ENCODE data around the gene NKTR.

Gene NKTR

DNA sequence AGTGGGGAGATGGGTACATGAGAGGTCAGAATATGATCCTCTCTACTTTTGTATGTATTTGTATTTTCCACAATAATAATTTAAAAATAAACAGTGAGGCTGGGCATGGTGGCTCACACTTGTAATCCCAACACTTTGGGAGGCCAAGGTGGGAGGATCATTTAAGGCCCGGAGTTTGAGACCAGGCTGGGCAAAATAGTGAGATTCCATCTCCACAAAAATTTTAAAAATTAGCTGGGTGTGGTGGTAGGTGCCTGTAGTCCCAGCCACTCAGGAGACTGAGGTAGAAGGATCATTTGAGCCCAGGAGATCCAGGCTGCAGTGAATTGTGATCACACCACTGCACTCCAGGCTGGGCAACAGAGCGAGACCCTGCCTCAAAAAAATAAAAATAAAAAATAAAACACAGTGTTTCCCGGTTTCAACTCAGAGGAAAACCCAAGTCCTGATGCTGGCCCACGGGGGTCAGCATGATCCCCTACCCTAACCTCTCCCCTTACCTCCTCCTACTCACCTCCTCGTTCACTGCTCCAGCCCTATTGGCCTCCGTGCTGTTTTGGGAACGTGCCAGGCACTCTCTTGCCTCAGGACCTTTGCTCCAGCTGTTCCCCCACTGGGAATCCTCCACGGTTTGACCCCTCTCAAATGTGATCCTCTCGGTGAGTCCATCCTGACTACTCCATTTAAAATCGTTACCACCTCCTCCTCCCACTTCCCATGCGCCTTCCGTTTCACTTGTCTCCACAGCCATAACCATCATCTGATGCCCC, 82.0 kb downstream of the NKTR start:
- DNase-seq (ENCODE audit: low read depth) = no peak

DNA sequence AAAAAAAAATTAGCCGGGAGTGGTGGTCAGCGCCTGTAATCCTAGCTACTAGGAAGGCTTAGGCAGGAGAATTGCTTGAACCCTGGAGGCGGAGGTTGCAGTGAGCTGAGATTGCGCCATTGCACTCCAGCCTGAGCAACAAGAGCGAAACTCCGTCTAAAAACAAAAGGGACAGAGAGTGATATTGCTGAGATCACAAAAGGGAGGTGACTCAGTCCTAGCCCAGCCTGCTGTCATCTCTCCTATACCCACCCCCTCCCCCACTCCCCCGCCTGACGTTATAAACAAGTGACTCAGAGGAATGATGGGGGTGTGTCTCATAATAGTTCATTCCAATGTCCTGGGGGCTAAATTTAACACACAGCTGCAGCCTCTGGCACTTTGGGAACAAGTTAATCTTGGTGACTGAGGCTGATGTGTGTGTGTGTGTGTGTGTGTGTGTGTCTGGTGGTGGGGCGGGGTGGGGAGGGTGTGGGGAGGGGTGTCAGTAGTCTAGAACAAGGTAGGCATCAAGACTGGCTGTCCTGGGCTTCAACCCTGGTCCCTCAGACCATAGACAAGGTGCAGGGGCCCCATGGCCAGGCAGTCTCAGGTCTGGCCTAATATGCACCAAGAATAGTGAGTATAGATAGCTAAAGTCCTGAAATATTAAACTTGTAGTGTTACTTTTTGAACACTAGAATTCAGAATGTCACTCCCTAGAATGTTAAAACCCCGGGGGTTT, 83.6 kb downstream of the NKTR start:
- peak; percentile 83 for DNase-seq (ENCODE audit: low read depth)

DNA sequence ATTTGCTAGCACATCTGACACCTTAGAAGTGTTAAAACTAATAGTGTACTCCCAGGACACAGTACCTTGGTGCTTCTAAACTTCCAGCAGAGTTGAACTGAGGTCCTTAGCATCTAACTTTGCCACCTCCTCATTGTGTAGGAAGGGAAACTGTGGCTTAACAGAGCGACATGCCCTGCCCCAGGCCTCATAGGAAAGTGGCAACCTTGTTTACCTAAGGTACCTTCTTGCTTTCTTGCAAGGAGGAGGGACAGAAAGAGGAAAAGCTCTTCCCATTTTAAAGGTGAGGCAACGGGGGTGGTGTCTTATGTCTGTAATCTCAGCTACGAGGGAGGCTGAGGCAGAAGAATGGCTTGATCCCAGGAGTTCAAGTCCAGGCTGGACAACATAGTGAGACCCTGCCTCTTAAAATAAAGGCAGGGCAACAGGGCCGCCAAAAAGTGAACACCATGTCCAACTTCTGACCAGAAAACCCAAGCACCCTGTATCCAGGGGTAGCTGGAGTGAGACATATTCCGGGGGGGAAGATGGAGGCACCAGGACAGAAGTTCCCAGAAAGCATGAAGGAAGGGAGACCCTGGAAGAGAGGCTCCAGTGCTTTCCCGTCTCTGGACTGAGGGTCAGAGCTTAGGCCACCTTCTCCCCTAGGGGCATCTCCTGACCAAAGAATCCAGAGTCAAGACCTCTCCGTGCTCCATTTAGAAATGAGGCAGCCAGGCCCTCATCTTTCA, 84.3 kb downstream of the NKTR start:
- DNase-seq (ENCODE audit: low read depth) = no peak

DNA sequence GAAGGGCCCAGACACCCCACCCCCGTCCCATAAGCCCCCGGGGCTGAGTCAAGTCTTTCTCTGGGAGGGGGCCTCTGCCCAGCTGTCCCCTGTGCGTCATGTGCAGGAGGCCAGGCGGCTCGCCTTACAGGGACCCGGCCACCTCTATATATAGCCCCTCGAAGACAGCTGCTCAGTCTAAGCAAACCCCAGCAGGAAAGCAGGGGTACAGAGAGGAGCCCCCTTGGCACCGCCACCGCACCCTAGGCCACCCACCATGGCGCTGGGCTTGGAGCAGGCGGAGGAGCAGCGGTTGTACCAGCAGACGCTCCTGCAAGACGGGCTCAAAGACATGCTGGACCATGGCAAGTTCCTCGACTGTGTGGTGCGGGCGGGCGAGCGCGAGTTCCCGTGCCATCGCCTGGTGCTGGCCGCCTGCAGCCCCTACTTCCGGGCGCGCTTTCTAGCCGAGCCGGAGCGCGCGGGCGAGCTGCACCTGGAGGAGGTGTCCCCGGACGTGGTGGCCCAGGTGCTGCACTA, 84.9 kb downstream of the NKTR start, which contains the start of gene KLHL40:
KLHL40 (plus strand) TSS at position 175 of the 519 bp plus-strand sequence; CDS start at position 257, 82 bp downstream.
- no peak for DNase-seq (ENCODE audit: low read depth)

DNA sequence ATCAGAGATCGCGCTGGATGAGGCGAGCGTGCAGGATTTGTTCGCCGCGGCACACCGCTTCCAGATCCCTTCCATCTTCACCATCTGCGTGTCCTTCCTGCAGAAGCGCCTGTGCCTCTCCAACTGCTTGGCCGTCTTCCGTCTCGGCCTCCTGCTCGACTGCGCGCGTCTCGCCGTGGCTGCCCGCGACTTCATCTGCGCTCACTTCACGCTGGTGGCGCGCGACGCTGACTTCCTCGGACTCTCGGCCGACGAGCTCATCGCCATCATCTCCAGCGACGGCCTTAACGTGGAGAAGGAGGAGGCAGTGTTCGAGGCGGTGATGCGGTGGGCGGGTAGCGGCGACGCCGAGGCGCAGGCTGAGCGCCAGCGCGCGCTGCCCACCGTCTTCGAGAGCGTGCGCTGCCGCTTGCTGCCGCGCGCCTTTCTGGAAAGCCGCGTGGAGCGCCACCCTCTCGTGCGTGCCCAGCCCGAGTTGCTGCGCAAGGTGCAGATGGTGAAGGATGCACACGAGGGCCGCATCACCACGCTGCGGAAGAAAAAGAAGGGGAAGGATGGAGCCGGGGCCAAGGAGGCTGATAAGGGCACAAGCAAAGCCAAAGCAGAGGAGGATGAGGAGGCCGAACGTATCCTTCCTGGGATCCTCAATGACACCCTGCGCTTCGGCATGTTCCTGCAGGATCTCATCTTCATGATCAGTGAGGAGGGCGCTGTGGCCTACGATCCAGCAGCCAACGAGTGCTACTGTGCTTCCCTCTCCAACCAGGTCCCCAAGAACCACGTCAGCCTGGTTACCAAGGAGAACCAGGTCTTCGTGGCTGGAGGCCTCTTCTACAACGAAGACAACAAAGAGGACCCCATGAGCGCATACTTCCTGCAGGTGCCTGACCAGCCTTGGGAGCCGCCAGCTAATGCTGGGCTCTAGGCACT, 85.7 kb downstream of the NKTR start:
- no peak for DNase-seq (ENCODE audit: low read depth)

DNA sequence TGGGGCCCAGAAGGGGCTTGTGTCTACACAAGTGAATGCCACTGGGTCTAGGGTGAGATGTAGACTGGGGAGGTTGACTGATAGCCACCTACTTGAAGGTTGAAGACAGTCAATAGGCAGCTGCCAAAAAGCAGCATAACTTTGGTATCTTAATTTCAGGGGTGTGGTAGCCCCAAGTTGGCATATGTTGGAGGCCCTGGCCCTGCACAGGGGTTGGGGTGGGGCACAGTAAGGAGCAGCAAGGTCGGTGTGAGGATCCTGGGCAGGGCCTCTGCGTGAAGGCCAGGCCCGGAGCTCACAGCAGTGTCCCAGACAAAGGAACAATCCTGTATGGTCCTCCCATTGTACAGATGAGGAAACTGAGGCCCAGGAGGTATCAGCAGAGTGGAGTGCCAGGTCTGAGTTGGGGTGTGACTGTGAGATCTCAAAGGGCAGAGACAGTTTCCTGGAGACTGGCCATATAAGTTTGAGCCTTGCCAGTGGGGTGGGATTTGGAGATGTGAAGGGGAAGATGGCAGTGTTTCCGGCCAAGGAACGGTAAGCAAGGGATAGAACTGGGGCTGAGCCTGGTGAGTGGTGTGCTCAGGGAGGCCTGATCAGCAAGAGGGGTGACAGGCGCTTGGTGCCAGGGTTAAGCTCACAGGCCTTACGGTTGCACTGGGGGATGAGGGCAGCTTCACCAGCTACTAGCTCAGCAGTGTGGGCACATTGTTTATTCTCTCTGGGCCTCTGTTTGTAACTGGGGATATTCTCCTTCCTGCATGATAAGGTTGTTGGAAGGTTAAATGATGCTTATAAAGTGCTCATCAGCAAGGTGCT, 86.6 kb downstream of the NKTR start:
- no peak for DNase-seq (ENCODE audit: low read depth)

DNA sequence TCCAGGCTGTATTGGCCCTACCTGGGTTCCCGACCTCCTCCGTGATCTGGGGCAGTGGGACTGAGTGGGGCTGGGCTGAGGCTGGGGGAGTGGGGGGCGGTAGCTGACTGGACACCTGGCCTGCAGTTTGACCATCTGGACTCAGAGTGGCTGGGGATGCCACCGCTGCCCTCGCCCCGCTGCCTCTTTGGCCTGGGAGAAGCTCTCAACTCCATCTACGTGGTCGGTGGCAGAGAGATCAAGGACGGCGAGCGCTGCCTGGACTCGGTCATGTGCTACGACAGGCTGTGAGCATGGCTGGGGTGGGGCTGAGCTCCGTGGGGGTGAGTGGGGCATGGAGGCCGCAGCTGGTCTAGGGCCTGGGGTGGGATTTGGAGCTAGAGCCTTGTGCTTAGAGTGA, 87.5 kb downstream of the NKTR start:
- DNase-seq (ENCODE audit: low read depth) = no peak

DNA sequence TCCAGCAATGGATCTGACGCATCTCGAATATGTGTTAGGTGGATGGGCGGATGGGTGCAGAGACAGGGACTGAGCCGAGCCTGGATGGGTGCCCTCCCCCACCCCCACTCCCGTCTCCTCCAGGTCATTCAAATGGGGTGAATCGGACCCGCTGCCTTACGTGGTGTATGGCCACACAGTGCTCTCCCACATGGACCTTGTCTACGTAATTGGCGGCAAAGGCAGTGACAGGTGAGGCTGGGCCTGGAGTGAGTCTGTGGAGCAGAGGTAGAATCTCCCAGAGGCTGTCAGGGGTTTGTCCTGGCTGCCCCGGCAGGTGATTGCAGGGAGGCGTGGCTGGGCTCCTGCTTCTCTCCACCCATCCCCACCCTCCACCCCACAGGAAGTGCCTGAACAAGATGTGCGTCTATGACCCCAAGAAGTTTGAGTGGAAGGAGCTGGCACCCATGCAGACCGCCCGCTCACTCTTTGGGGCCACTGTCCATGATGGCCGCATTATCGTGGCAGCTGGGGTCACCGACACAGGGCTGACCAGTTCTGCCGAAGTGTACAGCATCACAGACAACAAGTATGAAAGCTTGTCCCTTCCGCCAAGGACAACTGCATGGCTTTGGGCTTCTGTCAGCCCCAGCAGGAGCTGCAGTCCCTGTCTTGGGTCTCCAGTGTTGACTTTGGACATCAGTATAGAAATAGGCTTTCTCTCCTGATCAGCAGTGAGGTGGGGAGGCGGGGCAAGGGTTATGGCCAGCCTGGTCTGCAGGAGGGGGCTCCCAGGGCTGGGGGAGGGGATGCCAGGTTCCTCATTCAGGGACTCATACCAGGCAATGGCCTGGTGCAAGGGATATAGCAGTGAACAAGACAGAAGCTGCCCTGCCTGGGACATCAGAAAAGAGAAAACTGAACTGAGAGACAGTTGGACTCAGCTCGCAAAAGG, 88.3 kb downstream of the NKTR start:
- no peak for DNase-seq (ENCODE audit: low read depth)

DNA sequence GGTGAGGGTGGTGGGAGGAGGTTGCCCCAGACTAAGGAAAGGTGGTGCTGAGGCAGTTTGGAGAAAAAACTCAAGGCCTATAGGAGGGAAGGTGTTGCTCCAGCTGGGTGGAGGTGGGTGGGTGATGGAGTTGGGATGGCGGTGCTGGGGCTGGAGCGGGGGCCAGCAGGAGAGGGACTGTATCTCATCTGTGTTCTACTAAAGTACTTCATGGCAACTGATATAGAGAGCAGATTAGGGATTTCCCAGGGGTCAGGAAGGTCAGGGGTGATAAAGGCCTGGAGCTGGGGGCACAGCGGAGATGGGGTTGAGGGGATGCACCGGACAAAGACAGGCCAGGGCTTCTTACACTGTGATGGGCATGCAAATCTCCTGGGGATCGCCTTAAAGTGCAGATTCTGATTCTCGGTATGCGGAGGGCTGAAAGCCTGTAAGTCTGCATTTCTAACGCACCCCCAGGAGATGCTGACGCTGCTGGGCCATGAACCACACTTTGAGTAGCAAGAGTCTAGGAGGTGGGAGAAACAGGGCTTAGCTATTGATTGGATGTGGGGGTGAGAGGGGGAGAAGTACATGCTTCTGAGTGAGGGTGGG, 89.0 kb downstream of the NKTR start:
- no peak for DNase-seq (ENCODE audit: low read depth)

DNA sequence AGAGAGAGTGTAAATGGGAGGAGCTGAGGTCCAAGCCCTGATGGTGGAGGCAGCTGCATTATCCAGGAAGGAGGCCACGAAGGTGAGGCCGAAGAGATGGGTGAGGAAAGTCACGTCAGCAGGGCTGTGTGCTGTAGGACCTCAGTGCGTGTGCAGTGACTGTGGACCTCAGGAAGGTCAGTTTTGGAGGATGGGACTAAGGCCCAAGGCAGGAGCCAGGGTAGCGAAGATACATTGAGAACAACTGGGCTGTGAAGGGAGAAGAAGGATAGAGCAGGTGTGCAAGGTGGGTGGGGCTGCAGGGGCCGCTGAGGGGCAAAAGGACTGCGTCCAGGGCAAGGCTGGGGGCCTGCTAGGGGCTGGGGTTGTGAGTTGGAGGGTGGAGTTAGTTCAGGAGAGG, 89.7 kb downstream of the NKTR start:
- DNase-seq (ENCODE audit: low read depth) = no peak

DNA sequence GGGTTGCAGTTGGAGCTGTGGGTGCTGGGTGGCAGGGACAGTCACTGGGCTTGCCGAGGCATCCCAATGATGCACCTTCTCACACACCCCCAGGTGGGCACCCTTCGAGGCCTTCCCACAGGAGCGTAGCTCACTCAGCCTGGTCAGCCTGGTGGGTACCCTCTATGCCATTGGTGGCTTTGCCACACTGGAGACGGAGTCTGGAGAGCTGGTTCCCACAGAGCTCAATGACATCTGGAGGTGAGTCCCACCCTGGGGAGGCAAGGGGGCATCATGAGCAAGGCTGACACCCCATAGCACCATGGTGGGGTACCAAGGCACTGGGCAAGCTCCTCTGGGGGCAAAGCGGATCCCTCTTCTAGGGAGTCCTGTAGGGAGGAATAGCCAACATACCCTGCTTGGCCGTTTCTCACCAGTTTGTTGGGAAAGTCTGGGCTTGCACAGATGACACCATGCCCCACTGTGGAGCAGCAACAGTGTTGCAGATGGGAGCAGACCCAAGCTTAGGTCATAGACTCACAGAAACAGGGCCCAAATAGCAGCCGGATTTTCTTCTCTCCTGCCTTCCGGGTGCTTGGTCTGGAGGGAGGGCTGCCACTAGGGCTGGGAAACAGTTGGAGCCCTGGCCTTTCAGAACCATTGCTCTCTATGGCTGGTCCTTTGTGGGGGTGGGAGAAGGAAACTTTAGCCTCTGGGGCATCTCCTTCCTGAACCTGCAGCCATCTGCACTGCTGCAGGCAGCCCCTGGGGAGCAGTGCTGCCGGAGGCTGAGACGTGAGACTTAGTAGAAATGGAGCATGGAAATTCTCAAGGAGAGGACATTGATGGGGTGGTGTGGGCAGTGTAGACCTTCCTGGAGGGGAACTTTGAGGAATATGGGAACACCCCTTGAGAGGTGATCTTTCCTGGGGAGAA, 90.5 kb downstream of the NKTR start:
- DNase-seq (ENCODE audit: low read depth) = no peak

DNA sequence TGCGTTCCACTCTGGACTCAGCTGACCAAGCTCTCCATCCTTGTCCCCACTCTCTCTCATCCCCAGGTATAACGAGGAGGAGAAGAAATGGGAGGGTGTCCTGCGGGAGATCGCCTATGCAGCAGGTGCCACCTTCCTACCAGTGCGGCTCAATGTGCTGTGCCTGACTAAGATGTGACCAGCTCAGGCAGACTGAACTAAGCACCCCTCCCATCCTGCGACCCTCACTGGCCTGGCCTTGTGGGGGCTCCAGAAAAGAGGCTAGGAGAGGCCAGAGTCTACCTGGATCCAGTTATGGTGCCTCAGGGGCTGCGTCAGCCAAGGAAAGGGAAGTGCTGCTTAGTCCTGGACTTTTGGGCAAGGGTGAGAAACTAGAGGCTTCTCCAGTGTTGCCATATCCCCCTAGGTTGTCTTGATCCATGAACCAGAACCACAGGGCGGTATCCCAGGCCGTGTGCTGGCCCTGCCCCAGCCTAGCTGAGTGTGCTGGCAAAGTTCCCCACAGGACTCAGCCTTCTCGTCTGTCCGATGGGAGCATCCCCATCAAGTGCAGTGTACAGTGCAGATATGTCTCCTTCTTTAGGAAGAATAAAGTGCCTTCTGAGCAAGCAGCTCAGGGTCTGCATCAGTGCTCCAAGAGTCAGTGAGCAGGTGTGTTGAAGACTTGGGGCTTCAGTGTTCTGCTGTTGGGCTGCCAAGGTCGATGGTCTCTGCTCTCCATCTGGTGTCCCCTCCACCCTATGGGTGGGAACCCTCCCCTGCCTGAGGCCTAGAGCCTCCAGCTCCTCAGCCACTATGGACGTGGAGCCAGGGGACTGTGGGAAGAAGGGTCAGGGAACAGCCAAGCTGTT, 91.6 kb downstream of the NKTR start:
- DNase-seq (ENCODE audit: low read depth) = no peak

DNA sequence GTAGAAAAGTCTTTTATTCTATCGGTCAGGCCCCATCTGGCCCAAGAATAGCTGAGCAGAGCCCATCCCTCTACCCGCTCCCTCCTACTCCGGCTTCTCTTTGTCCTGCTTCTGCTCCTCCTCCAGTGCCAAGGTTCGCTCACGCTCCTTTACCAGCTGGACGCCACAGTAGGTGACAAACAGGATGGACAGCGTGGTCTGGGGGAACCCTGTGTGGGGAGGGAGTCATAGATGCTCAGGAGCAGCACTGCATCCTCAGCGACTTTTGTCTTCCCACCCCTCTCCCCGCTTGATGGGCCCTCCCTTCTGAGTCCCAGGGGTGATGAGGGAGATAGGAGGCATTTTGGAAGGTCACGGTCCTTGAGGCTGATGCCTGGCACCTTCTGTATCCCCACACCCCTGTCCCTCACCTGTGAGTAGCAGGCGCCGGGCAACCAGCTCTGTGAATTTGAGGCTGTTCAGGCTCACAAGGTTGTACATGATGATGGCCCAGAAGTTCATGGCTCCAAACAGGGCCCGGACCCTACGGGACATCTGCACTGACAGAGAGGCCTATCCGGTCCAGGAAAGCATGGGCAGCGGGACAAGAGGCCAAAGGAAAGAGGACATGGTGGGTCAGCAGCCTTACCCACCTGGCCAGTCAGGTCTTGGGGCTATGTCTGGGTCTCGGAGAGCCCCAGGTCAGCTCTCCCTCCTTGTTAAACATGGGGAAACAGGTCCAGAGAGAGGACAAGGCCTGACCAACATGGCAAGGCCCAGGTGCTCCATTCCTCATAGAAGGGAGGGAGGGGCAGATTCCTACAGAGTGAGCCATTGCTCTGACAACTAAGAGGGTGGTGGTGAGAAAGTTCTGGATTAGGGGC, 92.4 kb downstream of the NKTR start:
- DNase-seq (ENCODE audit: low read depth) = no peak

DNA sequence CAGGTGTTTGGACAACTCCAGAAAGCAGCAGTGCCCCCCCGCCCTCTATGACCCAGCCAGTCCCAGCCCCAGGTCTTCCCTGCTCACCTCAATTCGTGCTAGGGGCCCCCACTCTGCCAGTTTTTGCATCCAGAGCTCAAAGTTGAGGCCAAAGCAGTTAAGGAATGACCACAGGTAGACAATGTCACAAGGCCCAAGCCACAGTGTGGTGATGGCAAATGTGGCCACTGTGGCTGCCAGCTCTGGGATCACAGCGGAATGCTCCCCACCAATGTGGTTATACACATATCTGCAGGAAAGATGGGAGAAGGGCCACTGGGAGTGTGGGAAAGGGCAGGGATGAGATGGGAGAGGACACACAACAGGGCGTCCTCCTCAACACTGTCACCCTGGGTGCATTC, 93.0 kb downstream of the NKTR start:
- DNase-seq (ENCODE audit: low read depth) = no peak

DNA sequence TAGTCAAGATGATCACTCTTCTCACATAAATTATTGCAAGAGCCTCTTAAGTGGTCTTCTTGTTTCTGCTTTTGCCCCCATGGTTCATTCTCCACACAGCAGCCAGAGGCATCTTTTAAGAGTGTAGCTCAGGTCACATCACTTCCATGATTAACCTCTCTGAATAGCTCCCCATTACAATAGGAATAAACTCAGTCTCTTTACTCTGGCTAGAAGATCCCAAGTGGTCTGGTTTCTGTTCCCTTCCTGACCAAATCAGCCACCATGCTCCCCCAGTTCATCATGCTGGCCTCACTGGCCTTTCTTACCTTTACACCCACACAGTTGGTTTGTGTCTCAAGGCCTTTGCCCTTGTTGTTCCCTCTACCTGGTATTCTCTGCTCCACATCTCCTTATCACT, 93.9 kb downstream of the NKTR start:
- DNase-seq (ENCODE audit: low read depth) = no peak
